SHP77 (cell line): ENCODE measurements around the gene TCF23.
A peak's percentile ranks its signal among the peaks of the same experiment; 100 is the strongest.
"Not testable (repeated sequence)": the region's sequence is repeated elsewhere in the genome, so short reads cannot be mapped to it uniquely, and the experiment has no call there.

Source experiments
- DNase-seq, 2 experiments: peaks; one replicate each; lab custom pipeline; 2025; lab: John Stamatoyannopoulos, UW

TCF23 gene

DNA sequence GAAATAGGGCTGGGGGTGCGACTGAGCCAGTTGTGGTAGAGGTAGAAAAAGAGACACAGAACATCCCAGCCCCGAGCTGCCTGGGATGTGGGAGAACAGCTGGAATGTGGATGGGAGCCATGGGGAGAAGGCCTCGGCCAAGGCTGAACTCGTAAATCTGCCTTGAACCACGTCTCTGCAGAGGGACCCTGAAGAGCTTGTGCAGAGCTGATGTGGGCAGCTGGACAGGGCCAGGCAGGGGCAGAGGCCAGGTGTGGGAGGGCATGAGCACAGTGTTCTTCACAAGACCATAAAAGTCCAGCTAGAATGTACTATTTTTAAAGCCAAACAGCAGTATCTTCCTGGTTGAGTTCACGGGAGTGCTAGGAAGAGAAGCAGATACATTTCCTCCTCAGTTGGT lies 5.7 kb downstream of the TCF23 start:
- DNase-seq: no peak

DNA sequence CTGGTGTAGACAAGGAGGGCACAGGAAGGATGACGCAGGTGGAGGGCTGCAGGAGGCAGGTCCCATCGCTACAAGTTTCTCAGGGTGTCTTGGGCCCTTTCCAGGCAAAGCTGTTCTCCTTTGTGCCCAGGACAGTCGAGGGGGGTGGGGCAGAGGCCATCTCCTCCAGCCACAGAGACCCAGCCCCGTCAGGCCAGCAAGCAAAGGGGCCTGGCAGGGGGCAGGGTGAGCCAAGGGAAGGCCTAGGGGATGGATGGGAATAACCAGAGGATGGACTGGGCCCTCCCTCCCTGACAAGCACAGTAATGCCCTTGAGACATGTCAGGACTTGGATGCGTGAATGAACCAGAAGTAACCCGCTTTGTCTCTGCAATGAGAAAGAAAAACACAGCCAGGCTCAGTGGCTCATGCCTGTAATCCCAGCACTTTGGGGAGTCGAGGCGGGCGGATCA lies 6.3 kb downstream of the TCF23 start:
- DNase-seq: no peak

DNA sequence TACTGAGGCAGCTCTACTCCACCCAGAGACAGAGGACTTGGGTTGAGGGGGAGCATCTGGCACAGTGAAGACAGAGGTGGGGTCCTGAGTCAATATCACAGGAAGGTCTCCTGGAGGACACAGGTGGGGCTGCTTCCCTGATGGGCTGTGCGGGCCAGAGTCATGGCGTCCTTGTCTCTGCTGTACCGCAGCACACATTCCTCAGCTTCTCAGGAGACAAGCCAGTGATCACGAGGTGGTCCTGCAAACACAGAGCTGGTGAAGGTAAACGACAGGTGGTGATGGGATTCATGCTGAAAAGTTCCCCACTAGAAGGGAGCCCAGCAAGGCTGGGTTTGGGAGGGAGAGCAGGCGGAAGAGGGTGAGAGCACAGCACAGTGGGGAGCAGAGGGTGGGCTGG lies 9.7 kb downstream of the TCF23 start:
- DNase-seq: no peak

DNA sequence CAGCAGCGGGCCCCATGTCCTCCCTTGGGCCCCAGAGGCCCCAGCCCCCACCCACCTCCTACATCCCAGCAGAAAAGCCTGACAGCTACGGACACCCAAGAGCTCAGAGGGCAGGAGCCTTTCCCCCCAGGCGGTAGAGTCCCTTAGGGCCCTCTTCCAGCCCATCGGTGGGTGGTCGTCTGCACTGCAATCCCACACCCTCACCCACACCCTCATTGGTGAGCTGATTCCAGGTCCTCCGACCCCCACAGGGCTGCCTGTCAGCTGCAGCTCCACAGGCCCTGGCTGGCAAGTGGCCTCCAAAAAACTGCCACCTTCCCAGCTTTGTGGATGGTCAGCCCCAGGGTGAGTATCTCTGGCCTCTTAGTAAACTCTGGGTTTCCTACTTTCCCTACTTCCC lies 10.5 kb downstream of the TCF23 start:
- no peak for DNase-seq

DNA sequence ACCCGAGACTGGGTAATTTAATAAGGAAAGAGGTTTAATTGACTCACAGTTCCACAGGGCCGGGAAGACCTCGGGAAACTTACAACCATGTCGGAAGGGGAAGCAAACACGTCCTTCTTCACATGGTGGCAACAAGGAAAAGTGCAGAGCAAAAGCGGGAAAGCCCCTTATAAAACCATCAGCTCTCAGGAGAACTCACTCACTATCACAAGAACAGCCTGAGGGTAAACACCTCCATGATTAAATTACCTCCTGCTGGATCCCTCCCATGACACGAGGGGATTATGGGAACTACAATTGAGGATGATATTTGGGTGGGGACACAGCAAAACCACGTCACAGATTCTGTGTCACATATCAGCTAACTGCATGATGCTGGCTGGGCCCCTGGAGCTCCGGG lies 11.4 kb downstream of the TCF23 start:
- DNase-seq: no peak

DNA sequence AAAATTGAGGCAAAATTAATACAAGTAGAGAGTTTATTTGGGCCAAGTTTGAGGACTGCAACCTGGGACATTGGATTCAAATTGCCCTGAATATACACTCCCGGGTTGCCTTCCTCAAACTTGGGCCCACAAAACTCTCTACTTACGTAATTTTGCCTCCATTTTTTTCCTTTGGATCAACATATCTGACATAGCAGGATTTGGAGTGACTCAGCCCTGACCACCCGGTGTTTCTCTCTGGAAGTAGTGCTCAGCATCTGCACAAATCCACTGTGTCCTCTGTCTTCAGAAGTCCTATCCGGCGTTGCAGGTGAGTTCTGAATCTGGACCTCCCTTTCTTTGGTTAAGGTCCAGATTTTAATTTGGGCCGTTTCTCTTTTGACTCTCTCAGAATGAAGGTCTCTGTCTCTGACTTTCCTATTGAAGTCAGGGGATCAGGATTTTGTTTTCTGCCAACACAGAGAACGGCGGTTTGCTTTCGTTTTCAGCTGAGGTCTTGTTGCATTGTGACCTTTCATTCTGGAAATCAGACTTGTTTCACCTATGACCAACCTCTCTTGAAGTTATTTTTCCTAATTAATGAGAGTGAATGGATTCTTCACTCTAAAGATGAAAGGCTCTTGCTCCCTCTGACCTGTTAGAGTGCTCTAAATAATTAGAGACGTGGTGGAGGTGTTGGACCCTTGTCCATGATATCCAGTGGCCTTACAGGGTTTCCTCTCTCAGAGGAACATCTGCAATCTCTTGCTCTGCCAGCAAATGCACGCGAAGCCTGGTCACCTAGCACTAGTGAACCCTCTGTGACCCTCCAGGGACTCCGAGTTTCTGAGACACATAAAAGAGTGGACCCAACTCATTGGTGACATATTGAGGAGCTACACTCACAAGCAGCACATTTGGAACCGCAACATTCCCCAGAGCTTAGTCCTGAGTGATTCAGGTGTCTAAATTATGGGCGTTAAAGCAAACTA lies 13.6 kb downstream of the TCF23 start:
- no peak for DNase-seq

DNA sequence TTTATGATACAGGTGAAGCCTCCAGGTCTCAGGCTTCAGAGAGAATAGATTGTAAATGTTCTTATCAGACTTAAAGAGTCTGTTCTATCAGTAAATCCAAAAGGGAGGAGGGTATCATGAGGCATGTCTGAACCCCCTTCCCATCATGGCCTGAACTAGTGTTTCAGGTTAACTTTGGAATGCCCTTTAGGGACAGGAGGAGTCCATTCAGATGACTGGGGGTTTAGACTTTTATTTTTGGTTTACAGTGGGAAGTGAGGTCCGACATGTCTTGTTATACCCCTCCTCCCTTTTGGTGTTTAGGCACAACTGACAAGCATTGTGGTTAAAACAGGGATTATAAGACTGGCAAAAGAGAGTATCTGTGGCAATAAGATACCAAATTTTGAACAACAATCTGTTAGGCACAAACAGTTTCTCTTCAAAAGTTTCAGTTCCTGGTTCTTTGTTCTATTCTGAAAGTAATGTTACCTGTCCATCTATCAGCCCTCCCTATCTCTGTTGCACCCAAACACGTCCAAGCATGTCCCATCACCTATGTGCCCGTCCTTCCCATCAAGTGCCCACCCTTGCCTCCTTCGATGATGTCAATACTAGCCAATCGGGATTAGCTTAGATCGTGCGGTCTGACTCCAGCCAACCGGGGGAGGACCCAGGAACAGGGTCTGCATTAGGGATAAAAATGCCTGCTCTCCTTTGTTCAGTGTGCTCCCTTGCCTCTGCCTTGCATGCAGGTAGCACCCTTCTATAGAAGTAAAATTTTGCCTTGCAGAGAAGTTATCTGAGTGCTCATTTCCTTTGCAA lies 16.4 kb downstream of the TCF23 start:
- no peak for DNase-seq

DNA sequence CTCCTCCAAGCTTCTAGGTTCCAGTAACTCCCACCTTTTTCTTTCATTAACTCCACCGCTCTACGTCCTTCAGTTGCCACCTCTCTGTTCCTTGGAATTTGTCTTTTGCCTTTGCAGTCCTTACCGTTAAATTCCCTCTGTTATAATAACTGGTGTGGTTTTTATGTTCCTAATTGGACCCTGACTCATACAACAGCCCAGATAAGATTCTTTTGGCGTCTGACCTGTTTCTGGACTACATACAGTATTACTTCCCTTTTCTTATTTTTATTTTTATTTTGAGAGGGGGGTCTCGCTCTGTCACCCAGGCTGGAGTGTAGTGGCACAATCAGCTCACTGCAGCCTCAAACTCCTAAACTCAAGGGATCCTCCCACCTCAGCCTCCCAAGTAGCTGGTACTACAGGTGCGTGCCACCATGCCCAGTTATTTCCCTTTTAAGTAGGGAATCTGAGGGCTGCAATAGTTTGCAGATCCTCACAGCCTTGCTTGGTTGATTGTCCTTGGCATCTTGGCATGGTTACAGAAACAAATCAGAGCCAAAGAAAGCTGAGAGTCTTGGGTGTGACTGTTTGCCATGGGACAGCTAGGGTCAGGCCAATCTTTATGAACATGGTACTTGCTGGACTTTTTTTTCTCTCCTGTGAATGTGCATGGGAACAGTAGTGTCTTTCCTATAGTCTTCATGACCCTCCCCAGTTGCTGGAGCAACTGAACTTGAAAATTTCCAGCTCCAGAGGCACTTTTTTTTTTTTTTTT lies 22.0 kb downstream of the TCF23 start:
- DNase-seq: no peak

DNA sequence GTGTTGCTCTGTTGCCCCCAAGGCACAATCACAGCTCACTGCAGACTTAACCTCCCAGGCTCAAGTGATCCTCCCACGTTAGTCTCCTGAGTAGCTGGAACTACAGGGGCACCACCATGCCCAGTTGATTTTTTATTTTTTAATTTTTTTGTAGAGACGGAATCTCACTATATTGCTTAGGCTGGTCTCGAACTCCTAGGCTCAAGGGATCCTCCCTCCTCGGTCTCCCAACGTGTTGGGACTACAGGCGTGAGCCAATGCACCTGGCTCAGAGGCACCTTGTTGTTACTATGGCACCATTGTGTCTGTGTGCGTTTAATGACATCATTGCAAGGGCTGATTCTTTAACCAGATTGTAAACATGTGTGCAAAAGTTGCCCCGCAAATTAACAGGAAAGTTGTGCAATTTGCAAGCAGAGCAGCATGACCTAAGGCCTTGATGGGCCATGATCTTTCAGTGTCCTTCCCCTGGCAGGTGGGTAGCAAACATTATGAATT lies 22.6 kb downstream of the TCF23 start:
- peak in 1 of 2 experiments; percentile 17 for DNase-seq

DNA sequence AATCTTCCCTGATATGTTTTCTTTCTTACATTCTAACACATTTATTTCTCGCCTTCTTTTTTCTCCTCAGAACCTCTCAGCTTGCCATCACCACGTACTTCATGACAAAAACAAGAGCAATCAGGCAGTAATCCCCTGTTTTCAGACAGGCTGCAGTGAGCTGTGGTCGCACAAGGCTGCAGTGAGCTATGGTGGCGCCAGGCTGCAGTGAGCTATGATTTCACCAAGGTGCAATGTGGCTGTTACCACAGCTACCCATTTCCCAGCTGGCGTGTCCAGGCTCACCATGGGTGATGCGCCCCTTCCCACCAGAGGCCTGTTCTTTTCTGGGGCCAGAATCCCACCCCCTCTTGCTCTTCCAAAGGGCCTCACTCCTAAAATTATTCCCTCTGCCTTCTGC lies 25.8 kb downstream of the TCF23 start:
- DNase-seq: peak in 1 of 2 experiments; percentile 22

DNA sequence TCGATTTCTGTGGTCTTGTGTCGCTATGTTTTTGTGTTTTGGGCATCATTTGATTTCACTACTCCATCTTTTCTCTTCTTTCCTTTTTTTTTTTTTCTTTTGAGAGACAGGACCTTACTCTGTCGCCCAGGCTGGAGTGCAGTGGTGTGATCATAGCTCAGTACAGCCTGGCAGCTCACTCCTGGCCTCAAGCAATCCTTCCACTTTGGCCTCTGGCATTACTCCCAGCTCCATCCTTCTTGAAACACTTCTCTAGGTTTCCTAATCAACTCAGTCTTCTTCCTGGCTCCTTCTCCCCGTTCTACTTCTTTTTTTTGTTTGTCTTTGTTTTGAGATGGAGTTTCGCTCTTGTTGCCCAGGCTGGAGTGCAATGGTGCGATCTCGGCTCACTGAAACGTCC lies 26.5 kb downstream of the TCF23 start:
- no peak for DNase-seq

DNA sequence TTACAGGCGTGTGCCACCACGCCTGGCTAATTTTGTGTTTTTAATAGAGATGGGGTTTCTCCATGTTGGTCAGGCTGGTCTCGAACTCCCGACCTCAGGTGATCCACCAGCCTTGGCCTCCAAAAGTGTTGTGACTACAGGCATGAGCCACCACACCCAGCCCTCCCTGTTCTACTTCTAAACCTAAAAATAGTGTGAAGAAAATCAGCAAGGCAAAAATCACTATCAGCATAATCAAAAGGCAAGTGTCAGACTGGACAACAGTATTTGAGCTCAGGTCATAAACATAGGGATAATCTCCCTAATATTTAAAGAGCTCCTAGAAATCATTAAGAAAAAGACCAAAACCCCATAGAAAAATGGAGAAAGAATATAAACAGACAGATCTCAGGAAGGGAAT lies 27.0 kb downstream of the TCF23 start:
- not testable (repeated sequence) for DNase-seq

DNA sequence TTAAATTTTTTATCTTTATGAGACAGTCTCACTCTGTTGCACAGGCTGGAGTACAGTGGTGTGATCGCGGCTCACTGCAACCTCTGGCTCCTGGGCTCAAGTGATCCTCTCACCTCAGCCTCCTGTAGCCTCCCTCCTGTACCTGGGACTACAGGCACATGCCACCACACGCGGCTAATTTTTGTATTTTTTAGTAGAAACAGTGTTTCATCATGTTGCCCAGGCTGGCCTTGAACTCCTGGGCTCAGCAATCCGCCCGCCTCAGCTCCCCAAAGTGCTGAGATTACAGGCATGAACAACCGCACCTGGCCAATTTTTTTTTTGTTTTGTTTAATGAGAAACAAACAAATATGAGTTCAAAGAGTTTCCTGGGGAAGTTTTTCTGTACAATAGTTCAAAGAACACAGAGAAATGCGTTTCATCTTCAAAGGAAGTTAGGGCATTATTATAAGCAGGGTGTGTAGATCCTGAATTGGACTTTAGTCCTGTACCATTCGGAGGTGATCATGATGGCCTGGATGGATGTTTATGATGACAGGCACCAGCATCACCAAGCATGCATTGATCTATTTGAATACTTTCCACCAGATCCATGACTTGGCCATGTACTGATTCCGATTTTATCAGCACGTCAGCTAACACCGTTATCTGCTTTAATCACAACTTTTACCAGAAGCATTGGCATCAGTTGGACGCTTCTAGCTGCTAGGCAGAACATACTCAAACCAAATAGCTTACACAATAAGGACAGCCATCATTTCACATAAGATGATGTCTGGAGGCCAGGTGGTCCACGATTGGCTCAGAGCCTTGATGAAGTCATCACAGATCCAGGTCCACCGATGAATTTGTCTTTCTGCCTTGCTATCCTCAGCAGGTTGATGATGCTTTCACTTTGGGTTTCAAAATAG lies 28.9 kb downstream of the TCF23 start:
- DNase-seq: no peak

DNA sequence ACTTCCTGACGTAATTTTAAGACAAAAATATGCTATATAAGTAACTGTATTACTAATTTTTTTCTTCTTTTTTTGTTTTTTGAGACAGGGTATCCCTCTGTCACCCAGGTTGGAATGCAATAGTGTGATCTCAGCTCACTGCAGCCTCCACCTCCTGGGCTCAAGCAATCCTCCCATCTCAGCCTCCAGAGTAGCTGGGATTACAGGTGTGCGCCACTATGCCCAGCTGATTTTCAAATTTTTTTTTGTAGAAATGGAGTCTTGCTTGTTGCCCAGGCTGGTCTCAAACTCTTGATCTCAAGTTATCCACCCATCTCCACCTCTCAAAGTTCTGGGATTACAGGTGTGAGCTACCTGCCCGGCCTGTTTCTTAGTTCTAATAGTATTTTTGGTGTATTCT lies 29.7 kb downstream of the TCF23 start:
- DNase-seq: no peak

DNA sequence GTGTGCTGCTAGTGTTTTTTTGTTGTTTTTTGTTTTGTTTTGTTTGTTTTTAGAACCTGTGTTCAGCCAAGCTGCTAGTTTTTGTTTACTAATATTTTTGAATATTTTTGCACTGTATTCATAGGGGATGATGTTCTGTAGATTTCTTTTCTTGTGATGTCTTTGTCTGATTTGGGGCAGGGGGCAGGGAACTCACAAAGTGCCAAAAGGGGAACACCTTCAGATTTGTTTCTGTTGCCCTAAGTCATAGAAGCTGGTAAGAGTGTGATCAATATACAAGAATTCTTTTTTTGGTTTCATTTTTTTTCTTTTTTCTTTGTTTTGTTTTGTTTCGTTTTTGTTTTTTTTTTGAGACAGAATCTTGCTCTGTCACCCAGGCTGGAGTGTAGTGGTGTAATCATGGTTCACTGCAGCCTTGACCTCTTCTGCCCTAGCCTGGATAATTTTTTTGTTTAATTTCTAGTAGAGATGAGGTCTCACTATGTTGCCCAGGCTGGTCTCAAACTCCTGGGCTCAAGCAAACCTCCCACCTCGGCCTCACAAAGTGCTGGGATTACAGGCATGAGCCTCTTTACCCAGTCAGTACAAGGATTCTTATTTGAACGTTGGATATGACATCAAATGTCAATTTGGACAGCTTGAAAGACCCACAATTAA lies 30.7 kb downstream of the TCF23 start:
- no peak for DNase-seq

DNA sequence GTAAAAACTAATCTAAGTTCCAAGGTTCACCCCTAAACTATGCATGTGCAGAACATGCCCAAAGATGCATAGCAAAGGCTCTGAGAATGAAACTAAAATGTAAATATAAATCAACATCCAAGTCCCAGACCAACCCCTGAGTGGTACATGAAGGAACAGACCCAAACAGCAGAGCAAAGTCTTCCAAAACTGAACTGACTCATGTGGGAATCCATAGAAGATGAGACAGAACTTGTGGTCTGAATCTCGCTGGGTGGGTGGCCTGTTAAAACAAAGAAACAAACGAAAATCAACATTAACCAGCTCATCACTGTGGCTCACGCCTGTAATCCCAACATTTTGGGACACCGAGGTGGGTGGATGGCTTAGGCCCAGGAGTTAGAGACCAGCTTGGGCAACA lies 33.5 kb downstream of the TCF23 start:
- no peak for DNase-seq

DNA sequence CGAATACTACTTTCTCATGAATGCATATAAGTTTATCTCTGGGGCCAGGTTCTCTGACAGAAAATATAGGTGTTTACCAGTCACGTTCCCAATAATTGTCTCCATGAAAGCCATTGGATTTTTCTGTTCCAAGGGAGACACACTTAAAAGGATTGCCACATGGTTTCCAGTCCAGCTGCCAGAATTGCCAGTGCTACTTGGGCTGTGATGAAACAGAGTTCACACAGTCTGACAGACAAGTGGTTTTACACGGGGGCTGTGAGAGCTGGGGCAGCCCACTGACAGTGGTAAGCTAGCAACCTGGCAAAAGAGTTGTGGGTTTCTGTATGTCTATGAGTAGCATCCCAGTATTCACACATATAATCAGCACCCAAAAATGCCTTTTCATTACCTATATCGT lies 35.3 kb downstream of the TCF23 start:
- no peak for DNase-seq

DNA sequence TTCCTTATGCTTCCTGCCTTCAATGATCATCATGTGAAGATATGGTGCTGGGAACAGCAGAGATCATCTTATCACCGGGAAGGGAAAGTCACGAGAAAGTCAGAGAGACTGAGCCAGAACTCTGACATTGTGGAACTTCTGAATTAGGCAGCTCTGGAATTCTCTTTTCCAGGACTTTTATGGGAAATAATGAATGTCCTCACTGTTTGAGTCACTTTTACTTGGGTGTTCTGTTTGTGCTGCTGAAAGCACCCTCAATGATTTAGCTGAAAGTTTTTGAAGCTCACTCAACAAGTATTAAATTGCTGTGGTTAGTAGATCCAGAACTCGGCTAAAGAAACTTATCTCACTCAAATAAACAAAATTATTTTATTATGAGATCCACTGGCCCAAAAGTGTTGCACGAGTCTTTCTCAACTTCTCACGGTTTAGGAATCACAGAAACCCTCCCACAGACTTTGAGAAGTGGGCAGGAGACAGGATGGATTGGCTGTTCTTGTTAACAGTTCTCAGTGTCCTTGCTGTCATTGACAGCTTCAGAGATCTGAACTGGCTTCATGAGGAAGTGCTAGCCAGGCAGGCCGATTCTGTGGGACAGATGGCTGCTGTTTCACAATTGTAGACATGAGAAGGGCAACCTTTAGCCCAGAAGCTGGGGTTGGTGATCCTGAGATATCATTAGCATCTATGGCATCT lies 36.7 kb downstream of the TCF23 start:
- DNase-seq: peak in 1 of 2 experiments; percentile 2

DNA sequence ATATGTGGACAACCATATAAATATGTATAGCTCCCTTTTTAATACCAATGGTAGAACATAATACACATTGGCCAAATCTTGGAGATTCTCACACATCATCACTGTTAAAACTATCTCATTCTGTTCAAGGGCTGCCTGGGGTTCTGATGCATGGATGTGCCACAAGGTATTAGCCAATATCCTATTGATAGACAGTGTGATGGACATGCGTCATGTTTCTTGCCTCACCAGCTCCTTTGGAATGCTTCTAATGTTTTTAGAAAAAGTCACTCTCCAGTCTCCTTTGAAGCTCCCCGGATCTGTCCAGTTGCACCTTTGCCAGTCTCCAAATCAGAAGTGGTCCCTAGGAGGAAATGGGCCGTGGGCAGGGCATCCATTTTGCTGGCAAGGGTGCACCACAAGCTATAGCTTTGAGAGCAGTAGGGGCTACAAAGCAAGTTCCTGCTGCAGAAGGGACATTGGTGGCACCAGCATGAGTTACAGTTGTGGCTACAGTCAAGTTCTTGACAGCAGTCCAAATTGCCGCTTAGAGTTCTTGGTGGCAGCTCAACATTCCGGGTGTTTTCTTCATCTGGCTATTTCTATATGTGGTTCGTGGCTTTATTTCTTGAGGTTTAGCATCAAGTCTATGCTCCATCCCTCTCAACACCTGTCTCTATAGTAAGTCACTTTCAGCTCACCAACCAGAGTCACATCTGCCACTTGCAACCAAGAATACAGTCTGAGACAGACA lies 38.0 kb downstream of the TCF23 start:
- no peak for DNase-seq
